ENCODE data around the gene LAPTM5.

GRCh38 chr1:30731109-30731805 lies 26.3 kb downstream of the LAPTM5 start:
- TF ChIP-seq CTCF (IDR thresholded peaks at IDR 0.05) (no peak), POLR2A (IDR thresholded peaks at IDR 0.05) (no peak)
